GM12873 (cell line): ENCODE measurements around the gene LRRTM4.

Experiments
- TF ChIP-seq, protein P1 (sequence below): IDR thresholded peaks from 2 replicates; pipeline ENCODE4 v1.5.1; 2012; ENCODE audit warnings: low read depth, mild to moderate bottlenecking, moderate library complexity, low read length, control low read depth; ENCODE audit not compliant: insufficient read depth; ENCODE audit errors: missing control alignments

LRRTM4 gene

GRCh38 chr2:76700894-76701293 lies 821.3 kb downstream of the LRRTM4 start:
- TF ChIP-seq, protein P1, sequence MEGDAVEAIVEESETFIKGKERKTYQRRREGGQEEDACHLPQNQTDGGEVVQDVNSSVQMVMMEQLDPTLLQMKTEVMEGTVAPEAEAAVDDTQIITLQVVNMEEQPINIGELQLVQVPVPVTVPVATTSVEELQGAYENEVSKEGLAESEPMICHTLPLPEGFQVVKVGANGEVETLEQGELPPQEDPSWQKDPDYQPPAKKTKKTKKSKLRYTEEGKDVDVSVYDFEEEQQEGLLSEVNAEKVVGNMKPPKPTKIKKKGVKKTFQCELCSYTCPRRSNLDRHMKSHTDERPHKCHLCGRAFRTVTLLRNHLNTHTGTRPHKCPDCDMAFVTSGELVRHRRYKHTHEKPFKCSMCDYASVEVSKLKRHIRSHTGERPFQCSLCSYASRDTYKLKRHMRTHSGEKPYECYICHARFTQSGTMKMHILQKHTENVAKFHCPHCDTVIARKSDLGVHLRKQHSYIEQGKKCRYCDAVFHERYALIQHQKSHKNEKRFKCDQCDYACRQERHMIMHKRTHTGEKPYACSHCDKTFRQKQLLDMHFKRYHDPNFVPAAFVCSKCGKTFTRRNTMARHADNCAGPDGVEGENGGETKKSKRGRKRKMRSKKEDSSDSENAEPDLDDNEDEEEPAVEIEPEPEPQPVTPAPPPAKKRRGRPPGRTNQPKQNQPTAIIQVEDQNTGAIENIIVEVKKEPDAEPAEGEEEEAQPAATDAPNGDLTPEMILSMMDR: no peak
